CMK (cell line): ENCODE results near the gene LRP10.
A peak's percentile ranks its signal among the peaks of the same experiment; 100 is the strongest.

Source experiments
- DNase-seq: peaks from one replicate; pipeline ENCODE4 v3.0.0-alpha.2; 2010; ENCODE audit warnings: low read depth

LRP10 gene

DNA sequence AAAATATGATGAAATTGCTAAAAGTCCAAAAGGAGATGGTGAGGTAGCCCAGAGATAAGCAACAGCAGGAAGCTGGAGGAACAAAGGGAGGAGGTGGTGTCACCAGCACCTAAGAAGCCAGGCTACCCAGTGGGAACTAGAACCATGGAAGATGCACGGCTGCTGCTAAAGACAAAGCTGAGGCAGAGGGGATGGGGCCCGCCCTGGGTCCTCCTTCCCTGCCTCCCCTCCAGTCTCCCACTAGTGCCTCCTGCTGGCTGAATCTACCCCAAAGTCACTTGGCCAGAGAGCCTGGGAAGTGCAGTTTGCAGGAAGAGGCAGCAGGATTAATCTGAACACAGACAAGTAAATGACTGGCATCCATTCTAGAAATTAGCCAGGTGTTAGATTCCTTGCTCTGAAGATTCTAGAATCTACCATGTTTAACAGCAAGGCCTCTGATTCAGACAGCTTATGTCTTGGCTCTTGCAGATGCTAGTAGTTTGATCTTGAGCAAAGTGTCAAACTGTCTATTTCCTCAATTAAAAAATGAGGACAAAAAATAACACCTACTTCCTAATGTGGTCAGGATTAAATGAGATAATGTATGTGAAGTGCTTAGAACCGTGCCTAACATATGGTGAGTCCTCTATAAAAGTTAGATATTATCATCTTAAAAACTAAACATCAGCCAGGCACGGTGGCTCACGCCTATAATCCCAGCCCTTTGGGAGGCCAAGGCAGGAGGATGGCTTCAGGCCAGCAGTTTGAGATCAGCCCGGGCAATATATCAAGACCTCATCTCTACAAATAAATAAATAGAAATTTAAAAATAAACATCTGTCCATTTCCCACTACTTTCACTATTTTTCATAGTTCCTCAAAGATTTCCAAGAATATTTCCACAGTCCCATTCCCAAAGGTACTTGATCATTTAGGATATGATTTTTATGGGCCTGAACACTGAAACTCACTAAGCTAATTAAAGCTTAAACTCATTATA, 5.8 kb upstream of the LRP10 start:
- no peak for DNase-seq

DNA sequence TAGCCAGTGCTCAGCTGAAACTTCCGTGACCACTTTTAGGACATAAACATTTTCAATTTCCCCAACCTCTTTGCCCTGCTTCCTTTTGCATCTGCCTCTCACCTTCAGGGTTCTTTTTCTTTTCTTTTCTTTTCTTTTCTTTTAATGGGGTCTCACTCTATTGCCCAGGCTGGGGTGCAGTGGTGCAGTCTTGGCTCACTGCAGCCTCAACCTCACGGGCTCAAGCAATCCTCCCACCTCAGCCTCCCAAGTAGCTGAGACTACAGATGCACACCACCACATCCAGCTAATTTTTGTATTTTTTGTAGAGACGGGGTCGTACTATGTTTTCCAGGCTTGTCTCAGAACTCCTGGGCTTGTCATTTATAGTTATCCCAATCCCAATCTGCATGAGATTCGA, 4.7 kb upstream of the LRP10 start:
- no peak for DNase-seq

DNA sequence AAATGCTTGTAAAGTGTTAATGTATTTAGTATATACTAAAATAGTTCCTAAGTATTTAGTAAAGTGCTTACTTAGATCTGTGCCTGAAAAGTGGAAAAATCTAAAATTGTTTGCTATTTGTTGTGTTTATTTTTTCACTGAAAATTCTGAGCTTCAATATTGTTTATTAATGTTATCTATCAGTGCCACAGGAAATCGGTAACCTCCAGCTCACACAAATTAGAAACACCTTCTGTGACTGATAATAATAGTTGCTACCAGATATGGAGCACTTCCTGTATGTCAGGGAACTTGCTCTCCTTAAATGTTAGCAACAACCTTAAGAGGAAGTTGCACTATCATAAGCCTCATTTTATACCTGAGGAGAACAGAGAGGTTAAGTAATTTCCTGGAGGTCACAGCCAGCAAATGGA, 723 bp upstream of the LRP10 start:
- DNase-seq = no peak

DNA sequence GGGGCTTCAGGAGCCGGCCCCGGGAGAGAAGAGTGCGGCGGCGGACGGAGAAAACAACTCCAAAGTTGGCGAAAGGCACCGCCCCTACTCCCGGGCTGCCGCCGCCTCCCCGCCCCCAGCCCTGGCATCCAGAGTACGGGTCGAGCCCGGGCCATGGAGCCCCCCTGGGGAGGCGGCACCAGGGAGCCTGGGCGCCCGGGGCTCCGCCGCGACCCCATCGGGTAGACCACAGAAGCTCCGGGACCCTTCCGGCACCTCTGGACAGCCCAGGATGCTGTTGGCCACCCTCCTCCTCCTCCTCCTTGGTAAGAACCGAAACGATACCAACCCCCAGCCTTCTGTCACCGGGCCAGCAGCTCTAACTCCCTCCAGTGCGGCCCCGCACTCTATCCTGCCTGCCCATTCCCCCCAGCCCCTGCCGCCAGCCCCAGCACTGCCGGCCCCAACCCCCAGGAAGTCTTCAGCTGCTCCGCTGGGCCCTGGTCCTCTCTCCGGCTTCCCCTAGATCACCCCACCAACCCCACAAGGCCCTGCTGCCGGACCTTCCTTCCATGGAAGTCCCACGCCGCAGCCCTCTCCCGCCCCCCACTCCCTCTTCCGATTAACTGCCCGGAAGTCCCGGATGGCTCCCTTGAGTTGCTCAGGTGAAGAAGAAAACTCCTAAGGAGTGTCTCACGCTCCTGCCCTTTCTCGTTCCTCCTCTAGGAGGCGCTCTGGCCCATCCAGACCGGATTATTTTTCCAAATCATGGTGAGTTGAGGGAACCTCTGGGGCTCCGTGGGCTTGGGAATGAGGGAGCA, 693 bp downstream of the LRP10 start:
- peak; percentile 78 for DNase-seq

DNA sequence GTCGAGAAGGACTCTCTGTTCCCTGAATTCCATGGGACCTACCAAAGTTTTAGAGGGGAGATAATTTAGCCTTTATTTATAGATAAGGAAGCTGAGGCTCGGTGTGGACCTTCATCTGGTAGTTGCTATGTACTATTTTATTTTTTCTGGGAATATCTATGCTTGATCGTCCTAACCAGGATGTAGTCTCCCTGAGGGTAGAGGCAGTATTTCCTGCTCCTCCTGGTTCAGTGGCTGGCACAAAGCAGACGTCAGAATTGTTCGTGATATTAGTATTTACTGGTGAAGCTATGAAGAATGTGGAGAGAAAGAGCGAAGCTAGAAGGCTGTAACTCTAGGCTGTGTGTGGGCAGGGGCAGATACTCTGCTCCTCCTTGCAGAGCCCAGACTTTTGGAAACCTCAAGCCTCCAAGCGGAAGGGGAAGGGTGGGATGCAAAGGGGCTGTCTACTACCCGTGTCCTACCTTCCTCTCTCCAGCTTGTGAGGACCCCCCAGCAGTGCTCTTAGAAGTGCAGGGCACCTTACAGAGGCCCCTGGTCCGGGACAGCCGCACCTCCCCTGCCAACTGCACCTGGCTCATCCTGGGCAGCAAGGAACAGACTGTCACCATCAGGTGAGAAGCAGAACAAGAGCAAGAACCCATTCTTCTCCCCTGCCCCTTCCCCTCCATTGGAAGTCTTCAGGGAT, 1.4 kb downstream of the LRP10 start:
- no peak for DNase-seq

DNA sequence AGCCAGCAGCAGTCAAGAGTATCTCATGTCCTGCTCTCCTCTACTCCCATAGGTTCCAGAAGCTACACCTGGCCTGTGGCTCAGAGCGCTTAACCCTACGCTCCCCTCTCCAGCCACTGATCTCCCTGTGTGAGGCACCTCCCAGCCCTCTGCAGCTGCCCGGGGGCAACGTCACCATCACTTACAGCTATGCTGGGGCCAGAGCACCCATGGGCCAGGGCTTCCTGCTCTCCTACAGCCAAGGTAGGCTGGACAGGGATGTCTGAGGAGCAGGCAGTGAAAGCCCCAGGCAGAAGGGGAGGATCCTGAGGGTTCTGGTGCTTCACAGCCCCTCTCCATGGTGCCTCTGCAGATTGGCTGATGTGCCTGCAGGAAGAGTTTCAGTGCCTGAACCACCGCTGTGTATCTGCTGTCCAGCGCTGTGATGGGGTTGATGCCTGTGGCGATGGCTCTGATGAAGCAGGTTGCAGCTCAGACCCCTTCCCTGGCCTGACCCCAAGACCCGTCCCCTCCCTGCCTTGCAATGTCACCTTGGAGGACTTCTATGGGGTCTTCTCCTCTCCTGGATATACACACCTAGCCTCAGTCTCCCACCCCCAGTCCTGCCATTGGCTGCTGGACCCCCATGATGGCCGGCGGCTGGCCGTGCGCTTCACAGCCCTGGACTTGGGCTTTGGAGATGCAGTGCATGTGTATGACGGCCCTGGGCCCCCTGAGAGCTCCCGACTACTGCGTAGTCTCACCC, 3.6 kb downstream of the LRP10 start:
- DNase-seq = no peak

DNA sequence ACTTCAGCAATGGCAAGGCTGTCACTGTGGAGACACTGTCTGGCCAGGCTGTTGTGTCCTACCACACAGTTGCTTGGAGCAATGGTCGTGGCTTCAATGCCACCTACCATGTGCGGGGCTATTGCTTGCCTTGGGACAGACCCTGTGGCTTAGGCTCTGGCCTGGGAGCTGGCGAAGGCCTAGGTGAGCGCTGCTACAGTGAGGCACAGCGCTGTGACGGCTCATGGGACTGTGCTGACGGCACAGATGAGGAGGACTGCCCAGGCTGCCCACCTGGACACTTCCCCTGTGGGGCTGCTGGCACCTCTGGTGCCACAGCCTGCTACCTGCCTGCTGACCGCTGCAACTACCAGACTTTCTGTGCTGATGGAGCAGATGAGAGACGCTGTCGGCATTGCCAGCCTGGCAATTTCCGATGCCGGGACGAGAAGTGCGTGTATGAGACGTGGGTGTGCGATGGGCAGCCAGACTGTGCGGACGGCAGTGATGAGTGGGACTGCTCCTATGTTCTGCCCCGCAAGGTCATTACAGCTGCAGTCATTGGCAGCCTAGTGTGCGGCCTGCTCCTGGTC, 4.3 kb downstream of the LRP10 start:
- no peak for DNase-seq

DNA sequence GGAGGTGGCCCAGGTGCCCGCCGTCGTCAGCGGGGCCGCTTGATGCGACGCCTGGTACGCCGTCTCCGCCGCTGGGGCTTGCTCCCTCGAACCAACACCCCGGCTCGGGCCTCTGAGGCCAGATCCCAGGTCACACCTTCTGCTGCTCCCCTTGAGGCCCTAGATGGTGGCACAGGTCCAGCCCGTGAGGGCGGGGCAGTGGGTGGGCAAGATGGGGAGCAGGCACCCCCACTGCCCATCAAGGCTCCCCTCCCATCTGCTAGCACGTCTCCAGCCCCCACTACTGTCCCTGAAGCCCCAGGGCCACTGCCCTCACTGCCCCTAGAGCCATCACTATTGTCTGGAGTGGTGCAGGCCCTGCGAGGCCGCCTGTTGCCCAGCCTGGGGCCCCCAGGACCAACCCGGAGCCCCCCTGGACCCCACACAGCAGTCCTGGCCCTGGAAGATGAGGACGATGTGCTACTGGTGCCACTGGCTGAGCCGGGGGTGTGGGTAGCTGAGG, 5.5 kb downstream of the LRP10 start:
- no peak for DNase-seq

DNA sequence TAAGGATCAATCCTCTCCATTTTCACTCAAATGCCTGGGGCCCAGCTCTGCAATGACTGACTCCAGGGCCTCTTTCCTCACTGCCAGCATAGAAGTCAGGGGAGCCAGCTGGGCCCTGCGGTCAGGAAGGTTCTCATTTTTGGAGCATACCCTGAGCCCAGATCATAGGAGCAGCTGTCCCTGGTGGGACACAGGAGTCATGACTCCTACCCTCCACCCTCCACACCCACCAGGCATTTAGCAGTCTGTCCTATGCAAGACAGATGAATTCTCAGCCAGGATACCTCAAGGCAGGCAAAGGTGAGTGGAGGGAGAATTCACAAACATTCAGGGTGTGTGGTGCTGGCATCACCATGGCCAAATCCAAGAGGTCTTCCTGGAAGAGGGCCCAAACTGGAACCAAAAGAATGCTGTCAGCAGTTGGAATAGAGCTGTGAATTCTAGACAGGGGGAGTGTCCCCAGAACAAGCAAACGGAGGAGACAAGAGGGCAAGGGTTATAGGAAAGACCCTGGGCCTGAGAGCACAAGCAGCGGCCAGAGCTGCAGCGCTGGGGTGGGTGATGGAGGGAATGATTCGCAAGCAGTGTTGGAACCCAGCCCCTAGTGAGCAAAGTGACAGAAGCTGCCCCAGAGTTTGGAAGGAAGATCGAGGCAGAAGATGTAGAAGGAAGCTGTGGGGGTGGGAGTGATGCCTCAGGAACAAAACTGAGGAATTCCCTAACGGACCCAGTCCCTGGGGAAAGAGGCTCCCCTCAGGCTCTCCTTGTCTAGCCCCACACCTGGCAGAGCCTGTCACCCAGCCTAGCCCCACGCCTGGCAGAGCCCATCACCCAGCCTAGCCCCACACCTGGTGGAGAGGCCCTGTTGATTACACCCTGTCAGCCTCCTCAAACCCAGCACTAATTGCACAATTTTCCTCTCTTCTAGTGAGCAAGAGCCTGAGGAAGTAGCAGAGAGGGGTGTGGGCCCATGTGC, 7.0 kb downstream of the LRP10 start:
- DNase-seq = no peak

DNA sequence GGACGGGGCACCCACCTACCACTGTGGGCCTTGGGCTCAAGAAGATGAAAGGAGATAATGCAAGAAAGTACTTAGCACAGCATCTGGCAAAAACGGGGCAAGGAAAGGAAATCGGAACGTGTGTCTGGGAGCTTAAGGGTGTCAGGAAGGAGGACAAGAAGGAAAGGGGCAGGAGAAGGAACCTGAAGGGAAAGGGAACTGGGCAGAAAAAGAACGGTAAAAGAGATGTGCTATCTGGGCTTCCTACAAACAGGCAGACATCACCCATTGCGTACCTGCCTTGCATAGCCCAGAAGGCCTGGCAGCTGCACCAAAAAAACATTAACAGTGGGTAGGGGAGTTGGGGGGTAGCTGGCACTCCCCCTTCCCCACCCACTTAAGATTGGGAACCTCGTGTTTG, 10.5 kb downstream of the LRP10 start:
- no peak for DNase-seq

DNA sequence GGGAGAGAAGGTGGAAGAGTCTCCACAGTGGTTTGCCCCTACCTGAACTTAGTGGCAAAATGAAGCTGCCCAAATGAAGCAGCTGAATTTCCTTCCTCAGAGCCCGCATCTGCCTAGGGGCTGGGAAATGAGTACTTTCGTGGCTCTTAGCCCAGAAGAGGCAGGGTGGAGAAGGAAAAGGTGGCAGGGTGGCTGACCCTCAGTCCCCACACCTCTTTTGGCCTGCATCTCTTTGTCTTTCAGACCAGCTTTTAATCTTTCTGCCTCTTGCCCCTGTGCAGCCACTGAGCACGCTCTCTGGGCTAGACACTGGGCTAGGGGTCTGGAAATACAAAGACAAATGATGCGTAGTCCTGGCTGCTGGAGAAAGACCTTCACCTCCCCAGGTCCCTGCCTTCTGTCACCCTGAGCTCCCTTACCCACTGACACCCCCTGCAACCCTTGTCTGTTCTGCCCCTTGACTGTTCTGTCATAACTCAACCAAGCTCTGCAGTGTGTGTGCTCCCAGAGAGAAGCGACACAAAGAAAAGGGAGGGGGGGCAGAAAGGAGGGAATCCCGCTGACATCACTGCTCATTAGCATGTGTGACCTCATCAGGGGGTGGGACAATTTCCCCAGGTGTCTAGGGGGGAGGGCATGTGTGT, 11.1 kb downstream of the LRP10 start:
- no peak for DNase-seq

DNA sequence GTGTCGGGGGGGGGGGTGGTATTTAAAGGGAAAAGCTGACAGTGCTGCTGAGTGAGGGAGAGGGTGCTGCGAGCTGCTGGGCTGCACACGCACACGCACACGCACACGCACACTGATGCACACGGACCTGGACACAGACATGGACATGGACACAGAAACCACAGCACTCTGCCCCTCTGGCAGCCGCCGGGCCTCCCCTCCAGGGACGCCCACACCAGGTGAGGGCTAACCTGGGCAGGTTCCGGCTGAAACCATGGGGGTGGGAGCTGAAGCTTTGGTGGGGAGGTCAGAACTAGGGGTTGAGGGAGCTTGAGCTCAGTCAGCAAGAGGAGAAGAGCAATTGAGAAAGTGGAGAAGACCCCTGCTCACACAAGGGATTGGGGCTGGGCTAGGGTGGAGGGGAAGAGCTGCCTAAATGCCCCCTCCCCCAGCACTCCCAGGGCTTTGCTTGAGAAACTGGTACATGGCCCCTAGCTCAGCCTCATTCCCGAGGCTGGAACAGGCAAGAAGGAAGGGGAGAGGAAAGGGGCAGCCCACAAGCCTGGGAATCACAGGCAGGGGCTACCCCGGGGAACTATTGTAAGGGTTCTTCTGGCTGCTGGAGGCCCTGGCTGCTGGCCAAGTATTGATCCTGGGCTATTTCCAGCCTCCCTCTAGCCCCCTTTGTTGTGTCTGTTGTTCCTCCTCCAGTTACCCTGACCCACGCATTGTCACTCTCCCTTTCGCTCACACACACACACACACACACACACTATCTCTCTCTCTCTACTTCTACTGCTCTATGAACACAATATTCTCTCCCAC, 11.8 kb downstream of the LRP10 start, which contains the start of gene REM2:
TSS of gene REM2 (plus strand) at position 50 of the 804 bp plus-strand sequence. CDS start at position 116, 66 bp downstream.
- peak; percentile 11 for DNase-seq

DNA sequence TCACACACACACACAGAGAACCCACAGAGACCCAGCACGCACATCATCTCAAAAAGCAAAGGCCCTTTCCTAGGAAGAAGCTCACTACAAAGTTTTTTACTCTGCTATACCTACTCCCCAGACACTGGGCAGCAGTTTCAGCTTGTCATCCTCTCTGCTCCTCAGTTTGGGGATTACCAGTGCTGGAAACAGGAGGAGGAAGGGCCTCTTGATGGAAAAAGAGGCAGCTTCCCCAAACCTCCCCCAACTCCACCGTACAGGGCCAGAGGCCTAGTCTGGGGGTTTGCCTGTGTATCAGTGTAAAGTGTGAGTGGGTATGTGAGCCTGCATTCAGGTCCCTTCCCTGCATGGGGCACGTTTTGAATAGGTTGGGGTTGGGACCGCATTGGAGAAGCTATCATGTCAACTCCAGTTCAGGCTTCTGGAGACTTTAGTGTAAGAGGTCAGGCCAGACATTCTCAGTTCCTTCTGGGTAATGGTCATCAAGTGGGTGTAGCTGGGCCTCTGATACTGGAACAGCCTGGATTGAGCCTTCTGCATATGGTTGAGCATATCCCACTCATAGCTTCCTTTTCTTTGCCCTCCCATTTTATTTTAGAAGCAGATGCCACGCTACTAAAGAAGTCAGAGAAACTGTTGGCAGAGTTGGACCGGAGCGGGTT, 12.7 kb downstream of the LRP10 start:
- DNase-seq = no peak

DNA sequence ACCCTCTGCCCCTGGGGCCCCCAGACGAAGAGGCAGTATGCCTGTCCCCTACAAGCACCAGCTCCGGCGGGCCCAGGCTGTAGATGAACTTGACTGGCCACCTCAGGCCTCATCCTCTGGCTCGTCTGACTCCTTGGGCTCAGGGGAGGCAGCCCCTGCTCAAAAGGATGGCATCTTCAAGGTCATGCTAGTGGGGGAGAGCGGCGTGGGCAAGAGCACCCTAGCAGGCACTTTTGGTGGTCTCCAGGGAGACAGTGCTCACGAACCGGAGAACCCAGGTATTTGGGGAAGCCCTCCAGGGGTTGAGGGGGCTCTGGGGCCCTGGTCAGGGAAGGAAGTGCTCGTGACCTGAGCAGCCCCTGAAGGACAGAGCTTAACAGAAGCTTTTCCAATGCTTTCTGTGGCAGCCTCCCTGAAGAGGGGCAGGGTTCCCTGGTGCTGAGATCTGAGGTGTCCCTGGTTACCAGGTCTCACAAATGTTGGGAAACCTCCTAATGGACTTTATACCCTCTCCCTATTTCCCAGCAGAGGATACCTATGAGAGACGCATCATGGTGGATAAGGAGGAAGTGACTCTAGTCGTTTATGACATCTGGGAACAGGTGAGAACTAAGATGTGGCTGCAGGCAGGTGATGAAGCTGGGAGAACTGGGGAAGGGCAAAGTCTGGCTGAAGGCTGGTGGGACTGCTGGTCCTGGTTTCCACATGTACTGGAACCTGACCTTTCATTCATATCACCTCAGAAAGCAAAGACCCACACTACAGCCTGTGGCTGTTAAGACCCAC, 13.4 kb downstream of the LRP10 start:
- no peak for DNase-seq

DNA sequence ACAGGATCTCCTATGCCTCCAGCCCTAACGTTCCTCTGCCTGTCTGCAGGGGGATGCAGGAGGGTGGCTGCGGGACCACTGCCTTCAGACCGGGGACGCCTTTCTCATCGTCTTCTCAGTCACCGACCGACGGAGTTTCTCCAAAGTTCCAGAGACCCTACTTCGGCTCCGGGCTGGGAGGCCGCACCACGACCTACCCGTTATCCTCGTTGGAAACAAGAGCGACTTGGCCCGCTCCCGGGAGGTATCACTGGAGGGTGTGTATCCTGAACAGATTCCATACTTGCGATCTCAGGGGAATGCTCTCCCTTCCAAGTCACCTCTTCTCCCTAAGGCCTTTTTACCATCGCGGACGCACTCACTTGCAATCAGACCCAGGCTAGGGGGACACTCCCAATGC, 14.4 kb downstream of the LRP10 start:
- no peak for DNase-seq

DNA sequence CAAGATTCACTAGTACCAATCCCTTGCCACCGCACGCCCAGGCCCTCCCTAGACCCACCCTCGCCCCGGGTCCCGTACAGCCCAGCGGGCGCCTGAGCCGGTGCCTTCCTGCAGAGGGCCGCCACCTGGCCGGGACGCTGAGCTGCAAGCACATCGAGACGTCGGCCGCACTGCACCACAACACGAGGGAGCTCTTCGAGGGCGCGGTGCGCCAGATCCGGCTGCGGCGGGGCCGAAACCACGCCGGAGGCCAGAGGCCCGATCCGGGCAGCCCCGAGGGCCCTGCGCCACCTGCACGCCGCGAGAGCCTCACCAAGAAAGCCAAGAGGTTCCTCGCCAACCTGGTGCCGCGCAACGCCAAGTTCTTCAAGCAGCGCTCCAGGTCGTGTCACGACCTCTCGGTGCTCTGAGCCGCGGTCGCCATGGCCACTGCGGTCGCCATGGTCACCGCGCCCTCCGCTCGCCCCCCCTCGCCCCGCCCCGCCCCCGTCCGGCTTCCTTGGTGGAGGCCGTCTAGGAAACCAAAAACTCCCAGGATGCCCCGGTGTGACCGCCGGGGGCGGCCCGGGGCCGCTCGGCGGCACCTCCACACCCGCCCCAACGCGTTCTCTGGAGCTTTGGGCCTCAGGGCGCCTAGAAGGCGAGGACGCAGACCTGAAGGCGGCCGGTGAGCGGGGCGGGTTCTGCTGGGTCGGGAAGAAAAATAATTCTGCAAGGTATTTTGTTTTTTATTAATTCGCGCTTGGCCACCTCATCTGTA, 15.1 kb downstream of the LRP10 start:
- no peak for DNase-seq
